Activated CD4-positive, alpha-beta T cell treated with anti-CD3 and anti-CD28 coated beads, Interleukin-2, Interleukin-6, amounts not matched to agents 100 ng/mL and 50 ng/mL, durations not matched to agents 16 hours and 8 hours (primary cell): ENCODE data around the gene SPDYE4.

Source experiments
- DNase-seq: peaks from one replicate; pipeline ENCODE4 v3.0.0-alpha.2; 2020

SPDYE4 gene

DNA sequence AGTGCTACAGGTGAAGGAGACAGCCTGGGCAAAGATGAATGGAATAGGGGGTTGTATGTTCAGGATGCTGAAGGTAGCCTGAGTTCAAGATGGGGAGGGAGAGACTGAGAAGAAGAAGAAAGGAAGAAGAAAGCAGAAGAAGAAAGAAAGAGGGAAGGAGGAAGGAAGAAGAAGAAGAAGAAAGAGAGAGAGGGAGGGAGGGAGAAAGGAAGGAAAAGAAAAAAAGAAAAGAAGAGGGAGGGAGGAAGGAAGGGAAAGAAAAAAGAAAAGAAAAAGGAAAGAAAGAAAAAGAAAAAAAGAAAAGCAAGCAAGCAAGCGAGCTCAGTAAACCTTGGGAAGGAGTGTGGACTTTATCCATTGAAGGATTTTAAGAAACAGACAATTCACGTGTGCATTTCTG is 21.6 kb downstream of the SPDYE4 start:
- DNase-seq = no peak

DNA sequence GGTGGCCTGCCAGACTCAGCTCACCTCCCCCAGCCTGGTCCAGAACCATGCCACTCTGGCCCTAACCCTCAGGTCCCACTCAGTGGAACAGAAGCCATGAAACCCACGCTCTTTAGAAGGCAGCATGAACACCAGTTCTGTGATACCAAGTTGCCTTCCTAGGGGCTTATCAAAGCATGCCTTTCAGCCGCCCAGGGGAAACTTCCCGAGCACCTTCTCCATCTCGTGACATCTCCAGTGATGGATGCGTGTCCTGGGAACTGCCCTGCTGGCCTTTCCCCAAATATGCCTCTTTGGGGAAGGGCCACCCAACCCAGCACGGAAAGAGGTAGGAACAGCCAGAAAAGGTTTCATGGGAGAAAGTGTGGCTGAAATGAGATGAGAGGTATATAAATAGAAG is 22.0 kb downstream of the SPDYE4 start:
- no peak for DNase-seq

DNA sequence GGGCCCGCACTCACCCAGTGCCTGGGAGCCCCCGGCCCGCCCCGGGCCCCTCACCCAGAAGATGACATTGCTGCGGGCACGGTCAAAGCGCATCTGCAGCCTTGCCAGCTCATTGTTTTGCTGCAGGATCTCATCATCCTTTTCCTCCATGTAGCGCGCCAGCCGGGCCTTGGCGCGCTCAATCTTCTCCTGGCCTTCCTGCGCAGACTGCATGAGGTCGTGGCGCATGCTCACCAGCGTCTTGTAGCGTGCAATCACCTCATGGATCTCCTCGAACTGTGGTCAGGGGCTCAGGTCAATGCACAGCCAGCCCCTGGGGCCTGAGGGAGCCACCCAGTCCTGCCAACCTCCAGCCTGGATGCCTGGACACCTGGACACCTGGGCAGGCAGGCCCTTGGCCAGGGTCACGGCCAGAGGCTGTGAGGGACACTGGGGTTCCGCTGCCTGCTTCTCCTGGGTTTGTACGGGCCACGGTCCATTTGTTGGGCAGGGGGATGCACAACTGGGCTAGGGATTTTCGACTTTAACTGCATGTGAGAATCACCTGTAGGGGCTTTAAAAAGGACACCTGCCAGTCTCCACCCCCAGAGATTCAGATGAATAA is 22.9 kb downstream of the SPDYE4 start:
- DNase-seq = no peak

DNA sequence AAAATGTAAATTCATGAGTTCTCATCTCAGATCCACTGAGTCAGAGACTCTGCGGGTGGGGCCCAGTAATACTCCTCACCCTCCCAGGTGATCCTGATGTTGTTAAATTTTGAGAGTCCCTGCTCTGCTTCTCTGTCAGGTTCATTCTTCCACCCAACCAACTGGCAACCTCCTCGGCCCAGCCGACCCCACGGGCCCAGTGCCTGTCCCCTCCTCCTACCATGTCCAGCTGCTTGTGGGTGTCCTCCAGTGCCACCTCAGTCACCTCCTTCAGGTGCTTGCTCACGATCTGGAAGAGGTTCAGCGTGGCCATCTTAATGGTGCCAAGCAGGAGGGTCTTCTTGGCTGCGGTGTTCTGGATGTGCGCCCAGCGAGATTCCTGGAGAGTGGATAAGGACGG is 23.5 kb downstream of the SPDYE4 start:
- no peak for DNase-seq

DNA sequence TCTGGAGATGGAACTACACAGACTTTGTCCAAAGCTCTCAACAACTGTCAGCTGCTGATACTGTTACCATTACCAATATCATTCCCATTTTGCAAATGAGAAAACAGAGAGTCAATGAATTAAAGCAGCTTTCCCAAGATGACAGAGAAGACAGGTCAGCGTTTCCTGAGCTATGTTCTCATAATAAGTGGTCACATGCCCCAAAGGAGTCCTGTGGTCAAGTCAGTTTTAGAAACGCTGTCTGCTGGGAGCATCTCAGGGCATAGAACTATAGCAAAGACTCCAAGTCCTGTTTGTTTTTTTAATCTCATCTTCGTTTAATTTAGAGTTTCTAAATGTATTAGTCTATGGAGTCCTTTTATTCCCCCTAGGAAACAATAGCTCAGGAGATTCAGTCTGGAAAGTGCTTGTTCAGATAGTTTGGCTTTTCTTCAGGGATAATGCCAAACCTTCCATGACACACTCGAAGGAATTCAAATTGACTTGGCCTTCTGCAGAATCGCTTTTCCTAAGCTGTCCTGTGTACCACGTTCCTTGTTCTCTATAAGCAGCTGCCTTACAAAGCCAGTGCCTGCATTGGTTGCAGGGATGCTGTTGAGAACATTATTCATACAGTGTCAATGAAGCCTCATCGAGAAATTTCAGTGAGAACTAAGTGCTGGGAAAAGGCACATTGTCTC is 25.8 kb downstream of the SPDYE4 start:
- no peak for DNase-seq

DNA sequence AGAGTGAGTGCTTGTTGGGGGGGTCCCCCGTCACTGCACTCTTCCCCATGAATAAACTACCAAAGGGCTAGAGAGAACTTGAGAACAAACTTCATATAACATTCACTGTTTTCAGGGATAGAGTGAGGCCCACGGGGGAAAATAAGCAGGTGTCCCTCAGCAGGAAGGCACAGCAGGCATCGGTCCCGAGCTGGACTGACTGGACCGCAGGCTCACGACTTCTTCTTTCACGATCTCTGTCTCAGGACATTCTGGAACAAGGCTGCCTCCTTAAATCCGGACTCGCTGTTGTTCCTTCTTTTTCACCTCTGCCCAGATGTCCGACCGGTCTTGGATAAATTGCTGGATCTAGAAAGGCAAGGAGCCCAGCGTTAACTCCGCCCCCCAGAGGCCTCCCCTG is 28.5 kb downstream of the SPDYE4 start:
- DNase-seq = no peak

DNA sequence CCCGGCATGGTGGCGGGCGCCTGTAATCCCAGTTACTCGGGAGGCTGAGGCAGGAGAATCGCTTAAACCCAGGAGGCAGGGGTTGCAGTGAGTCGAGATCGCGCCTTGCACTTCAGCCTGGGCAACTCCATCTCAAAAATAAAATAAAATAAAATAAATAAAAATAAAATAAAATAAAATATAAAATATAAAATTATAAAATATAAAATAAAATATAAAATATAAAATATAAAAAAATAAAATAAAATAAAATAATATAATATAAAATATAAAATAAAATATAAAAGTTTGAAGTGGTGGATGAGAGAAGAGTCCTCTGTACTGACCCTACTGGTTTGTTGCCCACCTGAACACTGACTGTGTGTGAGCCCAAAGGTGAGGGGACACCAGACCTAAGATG is 28.9 kb downstream of the SPDYE4 start:
- no peak for DNase-seq

DNA sequence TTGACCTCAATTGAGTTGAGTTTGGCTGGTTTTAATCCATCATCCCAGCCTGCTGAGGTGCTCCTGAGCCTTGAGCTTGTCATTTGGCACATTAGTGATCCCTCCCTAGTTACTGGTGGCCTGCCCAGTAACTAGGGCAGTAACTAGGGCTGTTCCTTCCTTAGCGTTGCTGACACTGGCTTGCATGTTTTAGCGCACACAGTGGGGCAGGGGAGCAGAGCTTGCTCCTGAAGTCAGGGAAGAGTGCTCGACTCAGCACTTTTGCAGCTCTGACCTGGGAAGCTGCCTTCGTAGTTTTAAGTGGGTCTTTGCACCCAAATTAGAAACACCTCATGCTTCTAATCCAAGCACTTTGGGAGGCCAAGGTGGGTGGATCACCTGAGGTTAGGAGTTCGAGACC is 29.4 kb downstream of the SPDYE4 start:
- DNase-seq = no peak

DNA sequence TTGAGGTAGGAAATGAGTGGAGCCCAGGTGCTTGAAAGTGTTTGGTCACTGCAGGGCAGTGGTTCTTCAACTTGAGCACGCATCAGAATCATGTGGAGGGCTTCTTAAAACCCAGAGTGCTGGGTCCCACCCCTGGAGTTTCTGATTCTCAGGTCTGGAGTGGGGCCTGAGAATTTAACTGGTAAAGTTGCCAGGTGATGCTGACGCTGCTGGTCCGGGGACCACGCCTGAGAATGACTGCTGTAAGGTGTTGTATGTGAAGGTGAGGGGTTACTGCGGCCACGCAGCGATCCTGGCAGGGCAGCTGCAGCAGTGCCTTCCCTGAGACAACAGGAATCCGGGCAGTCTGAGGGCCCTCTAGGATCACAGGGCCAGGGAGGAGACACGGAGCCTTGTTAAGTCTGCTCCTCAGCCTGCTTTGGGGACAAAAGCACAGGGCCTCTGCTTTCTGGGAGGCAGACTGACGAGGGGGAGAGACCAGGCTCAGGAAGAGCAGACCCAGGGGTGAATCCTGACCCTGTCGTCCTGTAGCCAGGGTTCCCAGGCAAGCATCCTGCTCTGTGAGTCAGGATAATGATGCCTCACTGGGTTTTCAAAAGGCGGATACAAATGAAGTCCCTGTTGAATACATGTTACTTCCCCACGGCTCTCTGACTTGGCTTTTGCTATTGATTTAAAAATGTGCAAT is 30.0 kb downstream of the SPDYE4 start:
- no peak for DNase-seq

DNA sequence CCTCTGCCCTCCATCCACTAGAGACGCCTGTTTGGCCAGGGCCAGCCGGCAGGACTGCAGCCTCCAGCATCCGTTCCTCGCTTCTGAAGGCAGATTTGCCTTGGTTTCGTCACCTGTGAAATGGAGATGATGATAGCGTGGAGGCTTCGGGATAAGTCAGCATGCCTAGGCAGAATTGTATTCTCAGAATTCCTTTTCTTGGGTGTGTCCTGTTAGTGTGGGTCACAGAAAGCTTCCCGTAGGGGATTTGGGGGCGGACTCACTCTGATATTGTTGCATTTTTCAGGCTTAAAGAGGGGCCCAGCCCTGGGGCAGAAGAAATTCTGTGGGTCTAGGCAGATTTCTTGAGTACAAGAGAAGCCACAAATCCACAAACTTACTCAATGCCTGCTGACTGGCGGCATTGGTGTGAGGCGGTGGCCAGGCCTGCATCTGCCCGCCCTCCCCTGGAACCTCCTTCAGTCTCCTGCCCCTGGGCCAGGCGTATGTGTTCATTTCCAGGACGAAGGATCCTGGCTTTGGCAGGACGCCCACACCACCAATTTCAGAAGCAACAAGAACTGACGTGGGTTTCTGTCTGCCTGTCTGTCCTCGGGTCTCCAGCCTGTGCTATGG is 31.3 kb downstream of the SPDYE4 start:
- no peak for DNase-seq

DNA sequence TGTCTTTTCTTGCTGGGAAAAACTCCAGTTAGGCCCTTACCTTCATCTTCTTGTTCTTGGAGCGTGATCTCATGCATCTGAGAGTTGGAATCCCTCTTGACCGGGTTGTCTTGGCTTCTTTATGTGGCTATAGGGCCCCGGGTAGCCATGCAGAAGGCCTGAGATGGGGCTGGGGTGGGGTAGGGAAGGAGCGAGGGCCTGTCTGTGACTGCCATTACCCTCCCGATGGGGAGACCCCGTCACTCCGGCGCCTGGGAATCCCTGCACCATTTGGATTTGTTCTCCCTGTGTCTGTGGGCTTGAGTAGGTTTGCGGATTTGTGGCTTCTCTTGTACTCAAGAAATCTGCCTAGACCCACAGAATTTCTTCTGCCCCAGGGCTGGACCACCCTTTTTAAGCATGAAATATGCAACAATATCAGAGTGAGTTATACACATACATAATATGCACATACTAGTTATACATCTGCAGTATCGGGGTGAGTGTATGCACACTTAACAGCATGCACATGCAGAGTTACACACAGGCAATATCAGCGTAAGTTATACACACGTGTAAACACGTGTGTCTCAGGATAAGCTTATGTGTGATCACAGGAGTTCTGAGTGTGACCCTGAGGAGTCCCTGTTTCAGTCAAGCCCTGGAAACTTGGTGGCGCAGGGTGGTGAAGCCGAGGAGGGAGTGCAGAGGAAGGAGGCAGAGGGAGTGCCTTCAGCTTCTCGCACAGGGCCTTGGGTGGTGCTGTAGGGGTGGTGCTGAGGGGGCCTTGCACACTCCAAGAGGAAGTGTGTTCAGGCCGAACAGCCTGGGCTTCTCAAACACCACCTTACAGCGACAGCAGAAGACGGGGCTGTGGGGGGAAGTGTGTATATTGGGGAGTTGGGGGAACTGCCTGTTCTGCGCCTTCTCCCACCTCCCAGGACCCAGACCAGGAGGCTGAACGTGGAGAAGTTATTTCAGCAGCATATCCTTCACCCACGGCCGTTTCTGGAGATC is 32.2 kb downstream of the SPDYE4 start:
- no peak for DNase-seq

DNA sequence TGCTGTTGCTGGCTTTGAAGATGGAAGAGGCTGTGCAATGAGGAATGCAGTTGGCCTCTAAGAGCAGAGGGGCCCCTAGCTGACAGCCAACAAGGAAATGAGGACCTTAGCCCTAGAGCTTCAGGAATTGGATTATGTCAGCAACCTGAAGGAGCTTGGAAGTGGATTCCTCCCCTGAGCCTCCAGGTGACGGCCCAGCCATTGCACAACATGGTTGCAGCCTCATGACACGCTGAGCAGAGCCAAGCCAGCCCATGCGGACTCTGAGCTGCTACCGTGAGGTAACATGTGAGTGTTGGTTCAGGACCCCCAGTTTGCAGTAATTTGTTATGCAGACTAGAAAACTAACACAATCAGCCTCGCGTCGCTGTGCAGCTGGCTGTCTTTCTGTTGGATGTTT is 33.9 kb downstream of the SPDYE4 start:
- no peak for DNase-seq

DNA sequence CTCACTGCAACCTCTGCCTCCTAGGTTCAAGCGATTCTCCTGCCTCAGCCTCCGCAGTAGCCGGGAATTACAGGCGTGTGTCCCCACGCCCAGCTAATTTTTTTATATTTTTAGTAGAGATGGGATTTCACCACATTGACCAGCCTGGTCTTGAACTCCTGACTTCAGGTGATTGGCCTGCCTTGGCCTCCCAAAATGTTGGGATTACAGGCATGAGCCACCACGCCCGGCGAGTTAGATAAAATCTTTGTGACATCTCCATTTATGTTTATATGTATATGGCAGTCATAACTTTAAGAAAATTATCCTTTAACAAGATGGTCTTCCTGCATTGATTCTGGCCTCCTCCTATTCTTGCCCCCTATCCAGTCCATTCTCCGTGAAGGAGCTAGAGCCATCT is 37.8 kb downstream of the SPDYE4 start:
- DNase-seq = no peak

DNA sequence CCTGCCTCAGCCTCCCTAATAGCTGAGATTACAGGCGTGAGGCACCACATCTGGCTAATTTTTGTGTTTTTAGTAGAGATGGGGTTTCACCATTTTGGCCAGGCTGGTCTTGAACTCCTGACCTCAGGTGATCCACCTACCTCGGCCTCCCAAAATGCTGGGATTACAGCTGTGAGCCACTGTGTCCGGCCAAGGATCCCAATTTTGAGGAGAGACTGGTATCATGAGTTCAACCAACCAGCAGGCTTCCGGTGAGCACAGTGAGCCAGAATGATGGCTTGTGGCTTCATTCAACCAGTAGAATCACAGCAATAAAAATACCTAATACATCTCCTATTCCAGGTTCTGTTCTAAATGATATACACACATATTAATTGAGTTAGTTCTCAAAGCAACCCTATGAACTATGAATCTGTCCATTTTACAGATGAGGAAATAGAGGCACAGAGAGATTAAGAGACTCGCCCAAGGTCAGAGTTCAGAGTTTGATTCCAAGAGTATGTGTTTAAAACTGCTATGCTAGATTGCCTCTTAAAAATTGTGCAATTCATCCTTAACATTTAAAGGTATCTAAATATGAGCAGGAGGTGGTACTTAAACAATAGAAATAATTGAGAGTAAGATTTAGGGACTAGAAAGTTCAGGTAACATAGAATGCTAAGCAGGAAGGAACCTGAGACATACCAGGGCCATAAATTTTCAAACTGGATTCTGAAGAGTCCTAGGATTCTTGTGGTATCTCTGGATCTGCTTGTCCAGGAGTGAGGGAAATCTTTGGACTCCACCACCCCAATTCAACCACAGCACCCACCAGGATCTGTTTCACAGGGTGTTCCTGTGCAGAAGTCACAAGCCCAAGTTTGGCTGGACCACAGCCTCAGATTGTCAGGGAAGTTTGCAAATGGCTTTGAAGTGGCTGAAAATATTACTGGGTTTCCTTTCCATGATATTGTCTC is 38.8 kb downstream of the SPDYE4 start:
- DNase-seq = no peak

DNA sequence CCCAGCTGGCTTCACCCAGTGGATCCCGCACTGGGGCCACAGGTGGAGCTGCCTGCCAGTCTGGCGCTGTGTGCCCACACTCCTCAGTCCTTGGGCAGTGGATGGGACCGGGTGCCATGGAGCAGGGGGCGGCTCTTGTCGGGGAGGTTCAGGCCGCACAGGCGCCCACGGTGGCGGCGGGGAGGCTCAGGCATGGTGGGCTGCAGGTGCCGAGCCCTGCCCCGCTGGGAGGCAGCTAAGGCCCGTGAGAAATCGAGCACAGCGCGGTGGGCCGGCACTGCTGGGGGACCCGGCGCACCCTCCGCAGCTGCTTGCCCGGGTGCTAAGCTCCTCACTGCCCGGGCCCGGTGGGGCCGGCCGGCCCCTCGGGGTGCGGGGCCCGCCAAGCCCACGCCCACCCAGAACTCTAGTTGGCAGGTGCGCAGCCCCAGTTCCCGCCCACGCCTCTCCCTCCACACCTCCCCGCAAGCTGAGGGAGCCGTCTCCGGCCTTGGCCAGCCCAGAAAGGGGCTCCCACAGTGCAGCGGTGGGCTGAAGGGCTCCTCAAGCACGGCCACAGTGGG is 40.3 kb downstream of the SPDYE4 start:
- DNase-seq = no peak

DNA sequence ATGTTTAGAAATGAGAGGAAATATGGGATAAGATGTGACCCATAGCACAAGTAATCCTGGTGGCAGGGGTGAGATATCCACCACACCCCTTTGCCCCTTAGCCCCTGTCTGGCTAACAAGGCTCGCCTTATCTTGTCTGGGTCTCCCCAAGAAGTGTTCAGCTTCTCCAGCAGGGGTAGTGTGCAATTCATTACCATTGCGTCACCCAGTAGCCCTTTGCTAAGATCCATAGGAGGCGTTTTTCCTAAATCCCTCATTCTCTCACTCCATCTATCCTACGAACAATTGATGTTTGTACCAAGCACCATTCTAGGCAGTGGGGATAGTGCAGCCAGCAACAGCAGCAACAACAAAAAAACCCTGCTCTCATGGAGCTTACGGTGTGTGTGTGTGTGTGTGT is 44.5 kb downstream of the SPDYE4 start:
- no peak for DNase-seq

DNA sequence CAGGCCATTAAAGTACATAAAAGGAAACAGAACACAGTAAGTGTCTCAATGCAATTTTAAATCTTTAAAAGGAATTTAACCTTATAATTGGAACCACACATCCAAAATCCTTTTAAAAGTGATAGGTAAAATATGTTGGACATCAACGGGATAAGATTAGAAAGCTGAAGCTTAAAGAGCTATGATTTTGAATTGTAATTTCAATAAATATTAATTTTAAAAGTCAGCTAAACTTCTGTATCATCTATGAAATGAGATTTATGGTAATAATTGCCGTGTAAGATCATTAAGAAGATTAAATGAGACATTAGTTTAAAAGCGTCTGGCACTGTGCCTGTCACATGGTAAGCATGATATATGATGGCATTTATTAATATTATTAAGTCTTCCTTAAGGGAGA is 45.0 kb downstream of the SPDYE4 start:
- DNase-seq = no peak

DNA sequence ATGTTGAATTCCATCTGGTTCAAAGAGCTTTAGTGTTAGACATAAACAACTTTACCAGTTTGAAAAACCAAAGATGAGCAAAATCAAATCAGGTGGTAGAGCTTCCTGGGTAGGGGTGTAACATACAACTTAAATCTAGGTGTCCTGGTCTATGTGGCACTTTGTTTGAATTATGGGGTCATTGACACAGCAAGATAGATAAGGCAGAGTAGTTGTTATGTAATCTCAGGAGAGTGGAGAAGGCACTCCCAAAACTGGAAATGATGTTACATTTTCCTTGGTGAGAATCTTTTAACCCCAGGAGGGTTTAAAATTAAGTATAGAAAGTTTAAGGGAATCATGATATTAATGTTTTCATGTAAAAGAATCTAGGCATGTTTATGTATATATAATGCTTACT is 45.6 kb downstream of the SPDYE4 start:
- no peak for DNase-seq

DNA sequence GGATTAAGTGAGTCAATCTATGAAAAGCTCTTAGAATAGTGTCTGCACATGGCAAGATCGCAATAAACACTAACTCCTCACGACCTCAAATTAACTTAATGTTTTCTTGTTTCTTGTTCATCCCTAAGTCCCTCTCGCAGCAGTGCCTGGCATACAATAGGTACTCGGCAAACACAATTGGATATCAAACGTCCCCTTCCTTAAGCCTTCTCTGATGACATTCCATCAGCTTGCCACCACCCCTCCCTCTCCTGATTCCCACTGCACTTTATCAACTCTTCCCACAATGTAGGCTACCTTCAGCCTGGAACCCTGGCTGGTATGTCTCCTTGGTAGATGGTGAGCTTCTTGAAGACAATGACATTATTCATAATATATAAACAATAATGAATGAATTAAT is 47.1 kb downstream of the SPDYE4 start:
- DNase-seq = no peak

DNA sequence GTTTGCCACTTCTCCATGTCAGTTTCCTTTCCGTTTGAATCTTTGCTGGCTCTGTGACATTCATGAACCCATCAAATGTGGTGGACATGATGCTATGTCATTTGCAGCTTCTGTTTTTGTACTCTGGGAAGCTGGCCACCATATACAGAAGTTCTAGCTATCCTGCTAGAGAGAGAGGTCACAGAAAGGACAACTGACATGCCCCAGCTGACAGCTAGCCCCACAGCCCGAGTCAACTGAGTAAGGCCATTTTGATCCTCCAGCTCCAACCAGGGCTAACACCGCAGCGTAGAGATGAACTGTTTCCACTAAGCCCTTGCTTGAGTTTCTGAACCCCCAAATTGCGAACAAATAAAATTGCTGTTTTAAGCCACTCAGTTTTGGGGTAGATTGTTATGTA is 47.5 kb downstream of the SPDYE4 start:
- no peak for DNase-seq

DNA sequence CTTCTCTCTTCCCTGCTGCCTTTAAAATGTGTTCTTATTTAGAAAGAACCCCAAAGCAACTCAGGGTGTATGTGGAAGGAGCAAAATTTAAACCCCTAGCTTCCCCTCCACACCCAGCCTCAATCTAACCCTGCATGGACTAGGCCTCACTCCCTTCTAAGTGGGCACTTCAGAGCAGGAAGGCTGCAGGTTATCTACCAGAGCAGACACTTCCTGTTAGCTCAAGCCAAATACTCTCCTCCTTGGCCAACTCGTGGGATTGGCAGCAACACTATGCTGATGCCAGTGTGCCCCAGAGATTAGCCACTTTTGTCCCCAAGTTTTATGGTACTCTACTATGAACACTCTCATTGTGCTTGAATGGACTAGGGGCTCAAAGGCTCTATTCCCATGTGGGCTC is 49.3 kb downstream of the SPDYE4 start:
- DNase-seq = no peak
